Fibroblast of lung (primary cell): ENCODE data around the gene IL32.

ENCODE experiments used
- EZH2 ChIP-seq: IDR thresholded peaks from 2 replicates; pipeline ENCODE4 v1.5.1; 2012; ENCODE audit warnings: low read length, control low read depth, mild to moderate bottlenecking; ENCODE audit errors: missing control alignments
- TF ChIP-seq, protein P1 (sequence below), 2 donors: IDR thresholded peaks in 1 of 2; conservative IDR thresholded peaks in 1 of 2; 1 replicate in 1 of 2; 2 replicates in 1 of 2; pipeline ENCODE4 v1.5.1; 2011 to 2012; ENCODE audit warnings: low read length in 2 of 2, control low read depth in 1 of 2, inconsistent platforms in 1 of 2, low read depth in 1 of 2, mild to moderate bottlenecking in 1 of 2

DNA sequence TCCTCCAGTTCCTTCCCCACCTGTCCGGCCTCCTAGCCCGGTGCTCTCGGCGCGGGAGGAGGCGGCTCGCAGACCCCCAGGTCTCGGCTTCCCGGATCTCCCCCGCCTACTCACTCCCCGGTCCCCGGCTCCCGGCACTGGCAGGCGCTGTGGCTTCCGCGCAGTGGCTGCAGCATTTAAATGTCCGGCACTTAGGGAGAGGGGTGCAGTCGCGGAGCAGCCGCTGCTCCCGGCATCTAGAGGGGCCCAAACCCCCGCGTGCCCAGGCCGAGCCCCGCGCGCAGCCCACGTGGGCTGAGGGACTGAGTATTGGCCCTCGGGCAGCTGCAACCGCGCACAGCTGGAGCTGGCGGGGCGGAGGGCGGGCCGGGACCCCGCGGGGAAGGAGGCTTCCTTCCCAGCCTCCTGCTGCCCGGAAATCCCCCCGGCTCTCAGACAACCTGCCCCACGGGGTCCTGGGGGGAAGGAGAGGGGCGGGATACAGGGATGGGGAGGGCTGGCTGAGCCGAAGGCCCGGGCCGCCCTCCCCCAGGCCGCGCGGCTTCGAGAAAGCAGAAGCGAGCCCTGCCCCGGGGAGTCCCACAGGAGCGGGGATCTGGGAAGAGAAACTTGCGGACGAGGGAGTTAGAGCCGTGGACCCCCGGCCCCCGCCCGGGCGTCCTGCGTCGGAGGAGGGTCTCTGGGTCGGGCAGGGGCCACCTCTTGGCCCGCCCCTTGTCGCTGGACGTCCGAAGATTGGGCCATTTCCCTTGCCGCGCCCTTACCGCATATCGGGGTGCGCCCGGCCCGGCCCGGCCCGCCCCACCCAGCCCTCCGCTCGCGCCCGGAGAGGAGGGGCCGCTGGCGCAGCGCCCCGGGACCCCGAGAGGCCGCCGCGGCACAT, 19.4 kb upstream of the IL32 start, which contains the start of gene MMP25:
- TF ChIP-seq, protein P1, sequence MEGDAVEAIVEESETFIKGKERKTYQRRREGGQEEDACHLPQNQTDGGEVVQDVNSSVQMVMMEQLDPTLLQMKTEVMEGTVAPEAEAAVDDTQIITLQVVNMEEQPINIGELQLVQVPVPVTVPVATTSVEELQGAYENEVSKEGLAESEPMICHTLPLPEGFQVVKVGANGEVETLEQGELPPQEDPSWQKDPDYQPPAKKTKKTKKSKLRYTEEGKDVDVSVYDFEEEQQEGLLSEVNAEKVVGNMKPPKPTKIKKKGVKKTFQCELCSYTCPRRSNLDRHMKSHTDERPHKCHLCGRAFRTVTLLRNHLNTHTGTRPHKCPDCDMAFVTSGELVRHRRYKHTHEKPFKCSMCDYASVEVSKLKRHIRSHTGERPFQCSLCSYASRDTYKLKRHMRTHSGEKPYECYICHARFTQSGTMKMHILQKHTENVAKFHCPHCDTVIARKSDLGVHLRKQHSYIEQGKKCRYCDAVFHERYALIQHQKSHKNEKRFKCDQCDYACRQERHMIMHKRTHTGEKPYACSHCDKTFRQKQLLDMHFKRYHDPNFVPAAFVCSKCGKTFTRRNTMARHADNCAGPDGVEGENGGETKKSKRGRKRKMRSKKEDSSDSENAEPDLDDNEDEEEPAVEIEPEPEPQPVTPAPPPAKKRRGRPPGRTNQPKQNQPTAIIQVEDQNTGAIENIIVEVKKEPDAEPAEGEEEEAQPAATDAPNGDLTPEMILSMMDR (conservative IDR thresholded peaks at IDR 0.05 in 1 of 2, IDR thresholded peaks at IDR 0.05 in 1 of 2; ENCODE audit: low read depth in 1 of 2, low read length in 2 of 2), result no peak
- TF ChIP-seq EZH2, result peak; percentile 92
